AG04450 (cell line): ENCODE data around the gene MAP2K6. TPM values are rescaled to one million over a fixed set of nuclear protein-coding genes. Genes with fewer than 3 reads are reported as not detected.
A peak's percentile ranks its signal among the peaks of the same experiment; 100 is the strongest.

Experiments
- CTCF ChIA-PET: fragments of 300-600, 350-600 bp; formaldehyde crosslinking; extraction: SDS; loops from one replicate; lab custom pipeline; 2022; ENCODE audit warnings: antibody characterized with exemption, inconsistent platforms; lab: Charles Lee
- POLR2A ChIA-PET: fragments of 350-600 bp; formaldehyde crosslinking; extraction: SDS; loops from one replicate; lab custom pipeline; 2021; ENCODE audit warnings: antibody characterized with exemption, inconsistent platforms; lab: Yijun Ruan, JAX
- DNase-seq: peaks from one replicate; pipeline ENCODE4 v3.0.0-alpha.2; 2011; ENCODE audit warnings: low read depth, low spot score
- H3K27ac ChIP-seq: one replicate; pipeline ENCODE4 v1.5.1; 2012; ENCODE audit warnings: low read depth, low read length, control low read depth
- H3K27me3 ChIP-seq: one replicate; pipeline ENCODE4 v1.6.0; 2012; ENCODE audit warnings: low read length; ENCODE audit not compliant: control insufficient read depth, insufficient read depth
- H3K4me3 ChIP-seq: 2 replicates; pipeline ENCODE4 v1.5.1; 2011; ENCODE audit warnings: mild to moderate bottlenecking, low read depth, low read length, control low read depth
- H3K9me3 ChIP-seq: 2 replicates; pipeline ENCODE4 v1.5.1; 2012; ENCODE audit warnings: low read length; ENCODE audit not compliant: control insufficient read depth, insufficient read depth
- CTCF ChIP-seq: IDR thresholded peaks from 2 replicates; pipeline ENCODE4 v1.5.1; 2011; ENCODE audit warnings: low read depth, low read length, control low read depth, inconsistent platforms
- polyA plus RNA-seq: library from polyadenylated mRNA; depleted of rRNA; stranded (reverse); fragments of >200 nt; gene quantifications from 2 replicates; pipeline ENCODE4 v1.2.3, GENCODE V29; 2011

MAP2K6 gene
- polyA plus RNA-seq, 1 experiment, result 10.9 TPM

DNA sequence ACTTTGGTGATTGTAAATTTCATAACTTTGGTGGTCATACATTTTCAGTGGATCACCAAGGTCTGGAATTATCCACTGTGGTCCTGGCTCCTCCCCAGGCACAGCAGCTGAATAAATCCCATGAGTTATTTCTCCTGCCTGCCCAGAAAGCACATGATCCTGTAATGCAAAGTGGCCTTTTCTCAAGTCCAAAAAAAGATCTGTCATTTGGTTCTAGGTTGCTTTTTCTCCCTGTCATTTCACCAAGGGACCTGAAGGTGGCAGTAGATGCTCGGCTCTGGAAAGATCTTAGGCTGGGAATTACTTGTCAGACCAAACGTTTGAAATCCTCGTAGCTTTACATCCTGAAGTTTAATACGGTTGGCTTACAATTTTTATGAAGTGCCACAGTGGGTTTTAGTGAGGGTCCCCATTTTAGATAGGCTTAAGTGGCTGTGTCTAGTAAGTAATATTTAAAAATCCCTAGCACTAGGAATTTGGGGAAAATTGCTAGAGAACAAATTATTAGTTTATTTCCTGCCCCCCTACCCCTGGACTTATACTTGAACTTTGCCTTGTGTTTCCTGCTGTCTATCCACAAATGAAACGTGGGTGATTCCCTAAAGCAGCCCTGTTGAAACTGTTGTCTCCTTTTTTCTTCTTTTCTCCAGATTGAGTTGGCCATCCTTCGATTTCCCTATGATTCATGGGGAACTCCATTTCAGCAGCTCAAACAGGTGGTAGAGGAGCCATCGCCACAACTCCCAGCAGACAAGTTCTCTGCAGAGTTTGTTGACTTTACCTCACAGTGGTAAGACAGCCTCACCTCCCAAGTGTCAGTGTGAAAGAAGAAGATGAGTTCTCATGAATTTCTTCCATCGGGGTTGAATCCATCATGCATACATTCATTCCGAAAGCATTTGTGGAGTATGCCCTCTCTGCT lies 111.7 kb downstream of the MAP2K6 start:
- Histone ChIP-seq H3K27me3 (no peaks in the 10 kb centered on the region), H3K4me3 (no peak overlapping the region), H3K27ac (no peak overlapping the region), H3K9me3 (no peaks in the 10 kb centered on the region)
- peak; percentile 97 for TF ChIP-seq CTCF
- ChIA-PET POLR2A (no interaction called here), CTCF (interaction anchor here (0.5 to 10.1 kb wide), 43 partner anchors 7 to 1103 kb away, joined by 3 to 154 read pairs (median 5); no protein-coding TSS in a partner anchor)
- peak; percentile 41 for DNase-seq

- no peak for DNase-seq
- Histone ChIP-seq H3K27me3 (no peaks in the 10 kb centered on the region), H3K9me3 (no peaks in the 10 kb centered on the region), H3K4me3 (no peak overlapping the region), H3K27ac (no peak overlapping the region)
- TF ChIP-seq CTCF, result no peak
- ChIA-PET CTCF (interaction anchor here (0.6 to 10.1 kb wide), 6 partner anchors 79 to 1094 kb away, joined by 3 to 154 read pairs (median 9); no protein-coding TSS in a partner anchor), POLR2A (no interaction called here)
Observed at GRCh38 chr17:69528035-69528434, 113.5 kb downstream of the MAP2K6 start.

DNA sequence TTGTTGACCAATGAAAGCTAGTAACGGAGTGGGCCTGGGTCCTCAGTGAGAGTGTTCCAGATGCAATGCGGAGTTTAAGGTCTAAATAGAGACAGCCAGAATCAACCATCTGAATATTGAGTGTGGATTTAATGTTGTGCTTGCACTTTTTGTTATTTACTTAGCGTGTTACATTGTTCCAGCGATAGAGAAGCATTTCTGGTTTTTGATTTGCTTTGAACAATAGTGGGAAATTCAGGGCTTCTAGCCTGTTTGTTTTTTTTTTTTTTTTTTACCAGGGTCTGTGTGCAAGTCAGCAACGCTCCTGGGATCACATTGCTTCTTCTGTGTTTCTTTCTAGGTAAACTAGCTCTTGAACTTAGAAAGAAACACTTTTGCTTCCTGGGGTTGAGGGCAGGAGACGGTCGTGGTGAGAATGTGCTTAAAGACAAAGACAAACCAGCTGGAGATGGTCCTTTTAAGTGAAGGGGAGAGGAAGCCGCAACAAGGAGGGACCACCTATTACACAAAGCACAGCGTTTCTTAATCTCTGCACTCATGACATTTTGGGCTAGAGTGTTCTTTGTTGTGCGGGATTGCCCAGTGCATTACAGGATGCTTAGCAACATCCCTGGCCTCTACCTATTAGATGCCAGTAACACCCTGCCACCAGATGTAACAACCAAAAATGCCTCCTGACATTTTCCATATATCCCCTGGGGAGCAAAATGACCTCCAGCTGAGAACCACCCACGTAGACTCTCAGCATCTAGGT lies 119.2 kb downstream of the MAP2K6 start:
- H3K4me3 ChIP-seq, result no peak overlapping the region
- CTCF ChIA-PET, result interaction anchor here (0.5 to 1.7 kb wide), 5 partner anchors 8 to 1019 kb away, joined by 3 to 6 read pairs (median 5); no protein-coding TSS in a partner anchor
- no peaks in the 10 kb centered on the region for H3K27me3 ChIP-seq
- DNase-seq, result no peak
- H3K27ac ChIP-seq, result no peak overlapping the region
- TF ChIP-seq CTCF, result no peak
- H3K9me3 ChIP-seq, result no peaks in the 10 kb centered on the region
- POLR2A ChIA-PET, result no interaction called here

GRCh38 chr17:69534235-69534621 lies 119.7 kb downstream of the MAP2K6 start:
- H3K4me3 ChIP-seq, result no peak overlapping the region
- H3K27ac ChIP-seq, result no peak overlapping the region
- no peak for DNase-seq
- ChIA-PET POLR2A (no interaction called here), CTCF (interaction anchor here (0.7 to 1.7 kb wide), 5 partner anchors 9 to 634 kb away, joined by 3 to 5 read pairs (median 3); no protein-coding TSS in a partner anchor)
- H3K27me3 ChIP-seq, result no peaks in the 10 kb centered on the region
- H3K9me3 ChIP-seq, result no peaks in the 10 kb centered on the region
- TF ChIP-seq CTCF, result no peak
